Fibroblast of lung (primary cell): ENCODE data around the gene SPTBN5.

Experiments
- CTCF ChIP-seq, 2 donors: IDR thresholded peaks in 1 of 2; conservative IDR thresholded peaks in 1 of 2; 1 replicate in 1 of 2; 2 replicates in 1 of 2; pipeline ENCODE4 v1.5.1; 2011 to 2012; ENCODE audit warnings: low read length in 2 of 2, control low read depth in 1 of 2, inconsistent platforms in 1 of 2, low read depth in 1 of 2, mild to moderate bottlenecking in 1 of 2
- EZH2 ChIP-seq: IDR thresholded peaks from 2 replicates; pipeline ENCODE4 v1.5.1; 2012; ENCODE audit warnings: low read length, control low read depth, mild to moderate bottlenecking; ENCODE audit errors: missing control alignments

- no peak for TF ChIP-seq EZH2
- no peak for TF ChIP-seq CTCF (conservative IDR thresholded peaks at IDR 0.05 in 1 of 2, IDR thresholded peaks at IDR 0.05 in 1 of 2; ENCODE audit: low read depth in 1 of 2, low read length in 2 of 2)
Measured at GRCh38 chr15:41853831-41854230, 40.0 kb downstream of the SPTBN5 start.
